Measurements from ENCODE around the gene ZFHX3.

The ZFHX3 gene

DNA sequence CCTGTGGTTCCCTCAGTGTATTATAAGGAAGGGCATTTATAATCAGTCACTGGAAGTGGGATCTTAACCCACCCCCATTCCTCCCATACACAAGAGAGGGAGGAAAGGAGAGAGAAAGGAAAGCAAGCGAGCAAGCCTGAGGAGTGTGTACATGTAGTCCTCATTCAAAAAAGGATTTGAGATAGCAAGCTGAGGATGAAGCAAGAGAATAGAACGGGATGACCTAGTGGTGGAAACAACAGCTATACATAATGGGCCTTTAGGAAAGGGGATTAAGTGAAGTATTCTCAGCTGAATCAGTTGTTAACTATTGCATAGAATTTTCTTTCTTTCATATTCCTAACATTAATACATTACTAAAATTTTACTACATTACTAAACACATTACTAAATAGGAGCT, 281.4 kb downstream of the ZFHX3 start:
- no peak for DNase-seq

DNA sequence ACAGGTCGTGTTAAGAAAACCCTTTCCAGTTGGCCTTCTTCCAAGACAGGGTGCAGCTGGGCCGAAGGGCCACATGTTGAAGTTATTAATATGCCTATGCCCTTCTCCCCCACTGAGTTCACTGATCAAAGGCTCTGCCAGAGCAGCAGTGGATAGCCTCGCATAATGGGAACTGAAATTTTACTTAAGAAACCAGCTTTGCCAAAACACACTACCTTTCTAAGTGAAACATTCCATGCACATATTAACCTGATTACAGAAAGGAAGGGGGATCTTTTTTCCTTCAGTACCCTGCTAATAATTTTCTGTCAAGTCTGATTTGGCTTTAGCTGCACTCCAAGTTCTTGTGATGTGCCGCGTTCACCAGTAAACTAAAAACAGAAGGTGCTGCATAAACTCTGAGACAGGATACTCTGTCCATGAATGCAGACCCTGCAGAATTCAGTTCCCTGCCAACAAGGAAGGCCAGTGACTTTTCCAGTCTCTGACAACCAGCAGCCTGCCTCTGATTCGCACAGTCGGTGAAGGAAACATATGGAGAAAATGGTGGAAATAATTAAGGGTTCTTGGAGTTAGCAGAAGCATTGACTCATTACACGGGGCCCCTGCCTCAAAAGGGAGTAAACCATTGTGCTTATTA, 283.8 kb downstream of the ZFHX3 start:
- no peak for DNase-seq

DNA sequence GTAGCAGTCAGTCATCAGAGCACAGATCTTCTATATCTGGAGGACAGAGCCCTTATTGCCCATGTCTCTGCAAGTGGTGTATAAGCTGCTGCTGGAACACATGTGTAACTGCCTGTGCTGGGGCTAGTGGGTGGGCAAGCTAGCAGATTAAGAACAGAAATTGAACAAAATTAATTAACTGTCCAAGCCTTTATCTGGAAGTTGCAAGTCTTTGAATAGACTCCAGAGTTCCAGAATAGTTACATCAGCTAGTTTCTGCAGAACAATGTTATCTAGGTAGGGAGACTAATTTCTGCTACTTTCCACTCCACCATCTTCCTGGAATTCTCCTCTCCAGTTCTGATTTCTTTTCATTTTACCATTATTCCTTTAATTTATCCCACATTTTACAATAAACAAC, 287.3 kb downstream of the ZFHX3 start:
- no peak for DNase-seq

DNA sequence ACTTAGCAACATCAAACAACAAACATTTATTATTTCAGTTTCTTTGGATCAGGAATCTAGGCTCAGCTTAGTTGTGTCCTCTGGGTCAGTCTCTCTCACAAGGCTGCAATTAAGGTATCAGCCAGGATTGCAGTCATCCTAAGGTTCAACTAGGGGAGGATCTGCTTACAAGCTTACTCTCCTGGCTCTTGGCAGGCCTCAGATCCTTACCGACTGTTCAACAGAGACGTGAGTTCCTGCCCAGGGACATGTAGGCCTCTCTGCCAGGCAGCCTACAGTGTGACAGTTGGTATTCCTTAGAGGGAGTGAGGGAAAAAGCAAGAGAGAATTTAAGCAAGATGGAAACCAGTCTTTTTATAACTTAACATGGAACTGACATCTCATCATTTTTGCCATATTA, 294.0 kb downstream of the ZFHX3 start:
- DNase-seq = no peak

DNA sequence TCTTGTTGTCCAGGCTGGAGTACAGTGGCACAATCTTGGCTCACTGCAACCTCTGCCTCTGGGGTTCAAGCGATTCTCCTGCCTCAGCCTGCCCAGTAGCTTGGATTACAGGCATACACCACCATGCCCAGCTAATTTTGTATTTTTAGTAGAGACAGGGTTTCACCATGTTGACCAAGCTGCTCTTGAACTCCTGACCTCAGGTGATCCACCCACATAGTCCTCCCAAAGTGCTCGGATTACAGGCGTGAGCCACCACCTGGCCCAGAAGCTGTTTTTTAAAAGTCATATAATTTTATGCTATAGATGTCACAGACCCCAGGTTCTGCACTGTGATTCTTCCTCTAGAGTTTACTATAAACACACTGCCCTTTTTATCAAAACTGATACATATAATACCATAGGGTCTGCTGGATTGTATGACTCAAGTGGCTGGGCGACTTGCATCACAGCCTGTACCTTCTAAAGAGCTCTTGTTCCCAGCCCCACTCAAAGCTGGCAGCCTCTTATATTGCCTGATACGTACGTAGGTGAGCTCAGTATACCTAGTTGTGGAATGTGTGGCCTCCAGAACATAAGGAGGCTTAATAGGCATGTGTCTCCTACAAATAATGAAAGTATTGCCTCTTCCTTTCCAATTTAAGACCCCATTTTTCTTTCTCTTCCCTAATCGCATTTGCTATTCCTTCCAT, 295.8 kb downstream of the ZFHX3 start:
- no peak for DNase-seq

DNA sequence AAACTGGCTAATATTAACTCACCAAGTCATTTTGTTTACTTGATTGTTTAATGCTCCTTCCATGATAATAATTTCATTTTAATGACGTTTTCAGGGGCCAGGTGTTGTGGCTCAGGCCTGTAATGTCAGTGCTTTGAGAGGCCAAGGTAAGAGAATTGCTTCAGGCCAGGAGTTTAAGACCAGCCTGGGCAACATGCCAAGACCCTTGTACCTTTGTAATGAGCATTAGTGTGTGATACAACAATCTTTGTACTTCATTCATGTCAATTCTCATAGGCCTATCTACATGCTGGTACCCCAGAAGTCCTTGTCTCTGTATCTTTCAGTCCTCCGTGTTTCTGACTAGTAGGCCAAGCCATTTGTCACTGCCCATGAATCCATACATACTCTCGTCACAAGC, 296.9 kb downstream of the ZFHX3 start:
- DNase-seq = no peak

DNA sequence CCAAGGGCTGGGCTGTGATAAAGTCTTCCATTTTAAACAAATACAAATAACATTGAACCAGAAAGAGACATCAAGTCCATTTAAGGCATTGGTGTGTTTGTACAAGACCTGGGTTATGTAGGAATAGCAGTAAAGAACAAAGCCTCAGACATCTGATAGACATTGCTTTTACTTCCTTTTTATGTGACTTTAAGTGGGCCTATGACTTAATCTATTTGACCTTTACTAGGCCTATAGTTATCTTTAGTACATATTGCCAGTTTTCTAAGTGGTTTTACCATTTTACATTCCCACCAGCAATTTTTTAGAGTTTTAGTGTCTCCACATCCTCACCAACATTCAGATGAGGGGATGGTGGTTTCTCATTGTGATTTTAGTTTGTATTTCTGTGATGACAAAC, 298.8 kb downstream of the ZFHX3 start:
- DNase-seq = no peak

DNA sequence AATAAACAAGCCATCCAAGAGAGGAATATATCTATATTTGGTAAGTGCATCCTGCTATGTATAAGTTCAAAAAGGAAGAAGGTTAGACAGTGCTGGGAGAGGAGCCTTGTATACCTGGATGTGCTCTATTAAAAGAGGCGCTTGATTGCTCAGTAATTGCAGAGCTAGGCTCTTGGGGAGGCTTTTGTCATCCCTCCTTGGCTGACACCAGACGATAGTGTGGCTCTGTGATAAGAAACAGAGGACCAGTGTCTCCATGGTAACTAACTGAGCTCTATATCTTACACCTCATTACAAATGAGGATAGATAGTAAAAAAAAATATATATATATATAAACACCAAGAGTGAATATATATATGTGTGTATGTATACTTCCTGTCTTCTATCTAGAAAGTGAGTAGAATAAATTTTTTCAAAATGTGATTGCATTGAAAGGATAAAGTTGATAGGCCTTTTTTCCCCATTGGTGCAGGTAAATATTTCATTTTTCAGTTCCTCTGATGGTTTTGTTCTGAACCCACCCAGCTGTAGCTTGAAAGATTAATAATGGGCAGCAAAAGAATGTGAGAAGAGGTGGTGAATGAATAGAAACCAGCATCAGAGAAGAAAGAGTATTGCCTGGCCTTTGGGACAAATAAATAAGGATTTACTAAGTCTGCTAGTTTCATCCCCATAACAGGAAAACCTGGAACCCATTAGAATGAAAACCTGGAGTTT, 303.7 kb downstream of the ZFHX3 start:
- no peak for DNase-seq

DNA sequence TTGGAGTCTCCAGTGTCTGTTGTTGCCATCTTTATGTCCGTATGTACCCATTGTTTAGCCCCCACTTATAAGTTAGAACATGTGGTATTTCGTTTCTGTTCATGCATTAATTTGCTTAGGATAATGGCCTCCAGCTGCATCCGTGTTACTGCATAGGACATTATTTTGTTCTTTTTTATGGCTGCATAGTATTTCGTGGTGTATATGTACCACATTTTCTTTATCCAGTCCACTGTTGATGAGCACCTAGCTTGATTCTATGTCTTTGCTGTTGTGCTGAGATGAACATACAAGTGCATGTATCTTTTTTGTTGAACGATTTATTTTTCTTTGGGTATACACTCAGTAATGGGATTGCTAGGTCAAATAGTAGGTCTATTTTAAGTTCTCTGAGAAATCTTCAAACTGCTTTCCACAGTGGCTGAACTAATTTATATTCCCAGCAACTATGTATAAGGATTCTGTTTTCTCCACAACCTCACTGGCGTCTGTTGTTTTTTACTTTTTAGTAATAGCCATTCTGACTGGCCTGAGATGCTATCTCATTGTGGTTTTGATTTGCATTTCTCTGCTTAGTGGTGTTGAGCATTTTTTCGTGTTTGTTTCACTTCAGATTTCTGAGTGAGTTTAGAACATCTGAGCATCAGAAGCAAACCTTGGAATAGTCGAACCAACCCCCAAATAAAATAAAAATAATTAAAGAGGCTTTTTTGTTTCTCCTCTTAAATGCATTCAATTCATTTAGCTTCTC, 304.7 kb downstream of the ZFHX3 start:
- no peak for DNase-seq

DNA sequence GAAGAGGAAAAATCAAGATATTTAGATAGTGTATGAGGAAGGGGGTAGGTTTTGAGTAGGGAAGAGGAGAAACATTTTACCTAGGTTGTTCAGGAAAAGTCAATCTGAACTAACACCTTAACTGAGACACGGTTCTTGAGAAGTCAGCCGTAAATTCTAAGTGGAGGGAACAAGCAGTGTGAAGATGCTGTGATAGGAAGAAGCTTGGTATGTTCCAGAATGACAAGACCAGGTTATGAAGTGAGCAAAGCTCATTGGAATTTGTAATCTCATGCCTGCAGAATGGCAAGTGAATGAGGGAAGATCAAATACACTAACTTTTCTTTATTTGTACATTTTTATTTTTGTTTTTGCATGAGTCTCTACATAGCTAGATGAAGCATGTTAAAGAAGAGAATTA, 307.6 kb downstream of the ZFHX3 start:
- no peak for DNase-seq

DNA sequence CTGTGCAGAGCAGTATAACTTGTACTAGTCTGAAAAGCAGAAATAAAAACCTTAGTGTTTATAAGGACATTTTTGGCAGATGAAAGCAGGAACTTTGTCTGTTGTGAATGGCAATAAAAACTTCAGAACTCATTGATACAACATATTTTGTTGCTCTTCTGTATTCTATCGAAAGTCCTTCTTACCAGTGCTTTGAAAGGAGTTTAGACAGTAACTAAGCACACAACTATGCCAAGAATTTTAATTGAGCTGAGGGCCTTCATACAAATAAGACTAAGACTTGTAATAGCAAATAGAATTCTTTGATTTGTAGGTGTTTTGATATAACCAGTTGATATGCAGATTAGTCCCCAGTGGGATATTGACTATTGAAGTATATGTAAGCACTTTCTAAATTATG, 308.4 kb downstream of the ZFHX3 start:
- no peak for DNase-seq

DNA sequence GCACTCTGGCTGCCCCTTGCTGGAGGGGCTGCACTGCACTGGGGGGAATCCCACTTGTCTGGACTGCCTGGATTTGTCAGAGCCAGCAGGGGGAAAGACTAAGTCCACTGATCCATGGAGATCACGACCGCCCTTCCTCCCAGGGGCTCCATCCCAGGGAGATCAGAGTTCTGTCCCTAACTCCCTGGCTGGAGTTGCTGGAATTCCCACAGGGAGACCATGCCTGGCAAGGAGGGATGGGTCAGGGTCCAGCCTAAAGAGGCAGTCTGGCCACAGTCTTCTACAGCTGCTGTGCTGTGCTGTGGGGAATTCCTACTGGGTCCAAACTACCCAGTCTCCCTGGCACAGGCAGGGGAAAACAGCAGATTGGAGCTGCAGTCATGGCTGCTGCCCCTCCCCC, 311.9 kb downstream of the ZFHX3 start:
- DNase-seq = no peak
